ENCODE measurements around the gene TIAM2.
"Not testable (repeated sequence)": the region's sequence is repeated elsewhere in the genome, so short reads cannot be mapped to it uniquely, and the experiment has no call there.

The TIAM2 gene

DNA sequence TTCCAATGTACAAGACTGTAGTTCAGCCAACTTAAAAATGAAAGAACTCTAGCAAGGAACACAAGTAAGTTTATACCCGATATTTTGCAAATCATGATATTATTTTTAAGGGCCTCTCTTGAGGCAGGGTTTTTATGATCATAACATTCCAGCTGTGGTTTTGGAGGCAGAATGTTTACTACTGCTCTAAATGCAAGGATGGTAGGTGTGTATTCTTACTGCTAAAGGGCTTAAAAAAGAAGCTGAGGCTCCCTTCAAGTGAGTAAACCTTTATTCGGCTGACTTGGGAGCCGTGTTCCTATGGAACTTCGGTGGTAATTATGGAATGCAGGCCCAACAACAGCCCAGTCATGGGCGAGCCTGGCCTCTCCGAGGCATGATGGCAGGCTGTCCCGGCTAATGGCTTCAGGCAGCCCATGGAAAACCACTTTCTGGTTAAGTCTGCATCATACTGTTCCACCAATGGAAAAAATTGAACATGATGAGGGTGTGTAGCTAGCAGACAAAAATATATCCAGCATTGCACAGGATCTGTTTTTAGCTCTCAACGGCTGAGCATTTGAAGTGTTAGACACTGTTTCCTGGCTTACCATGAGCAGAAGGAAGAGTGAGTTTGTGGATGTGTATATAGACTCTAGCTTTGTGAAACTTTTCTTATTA lies 111.5 kb downstream of the TIAM2 start:
- DNase-seq = no peak

DNA sequence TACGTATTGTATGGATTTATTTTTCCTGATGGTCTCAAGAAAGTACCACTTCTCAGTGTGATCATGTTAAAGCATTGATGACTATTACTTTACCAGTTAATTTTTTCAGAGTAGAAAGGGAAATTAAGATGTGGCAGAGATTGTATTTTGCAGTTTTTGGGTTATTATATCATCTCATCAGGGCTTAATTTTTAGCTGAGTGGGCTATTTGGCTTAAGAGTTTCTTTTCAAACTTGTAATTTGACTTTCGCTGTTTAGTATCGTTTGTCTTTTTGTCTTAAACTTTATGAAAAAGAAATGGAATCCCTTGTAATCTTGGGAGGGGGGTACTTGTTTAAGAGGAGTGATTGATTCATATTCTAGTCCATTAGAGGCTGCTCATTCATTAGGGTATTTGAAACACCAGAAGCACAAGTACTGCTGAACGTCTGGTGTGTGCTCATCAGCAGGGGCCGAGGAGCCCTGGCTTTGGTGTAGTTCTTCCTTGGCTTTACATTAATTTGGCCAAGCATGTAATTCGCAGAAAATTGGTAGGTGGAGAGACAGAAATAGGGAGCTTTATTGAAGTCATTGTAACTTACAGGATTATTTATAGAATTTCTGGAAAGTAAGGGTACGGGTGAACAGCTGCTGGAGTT lies 112.4 kb downstream of the TIAM2 start:
- no peak for DNase-seq

DNA sequence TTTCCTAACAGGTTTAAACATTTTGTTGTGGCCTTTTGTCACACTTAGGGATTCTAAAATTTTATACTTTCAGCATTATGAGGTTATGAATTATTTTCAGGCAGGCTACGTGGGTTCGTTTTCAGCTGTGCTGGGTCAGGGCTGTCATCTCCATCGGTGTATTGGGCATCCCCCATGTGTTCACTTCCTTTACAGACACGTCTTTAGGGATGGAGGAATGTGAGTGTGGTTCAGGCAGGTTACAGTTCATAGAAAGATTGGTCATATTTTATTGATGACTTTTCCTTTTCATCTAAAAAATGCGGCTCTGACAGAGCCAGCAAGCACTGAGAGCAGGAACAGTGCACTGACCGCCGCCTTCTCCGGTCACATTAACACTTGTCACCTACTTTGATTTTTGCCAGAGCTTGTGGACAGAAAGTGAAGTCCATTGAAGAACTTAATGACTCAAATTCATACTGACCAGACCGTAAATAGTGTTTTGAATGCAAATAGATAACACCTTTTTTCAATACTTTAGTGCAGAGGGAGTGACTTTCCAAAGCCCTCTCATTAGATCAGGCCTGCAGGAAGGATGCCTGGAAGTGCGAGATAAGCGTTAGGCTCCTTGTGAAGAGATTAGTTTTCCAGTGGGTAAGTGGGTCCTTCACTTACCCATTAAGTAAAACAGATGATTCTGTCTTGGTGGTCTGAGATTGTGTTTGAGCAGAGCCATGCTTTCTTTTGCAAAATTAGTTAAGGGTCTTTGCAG lies 113.1 kb downstream of the TIAM2 start:
- DNase-seq = no peak

DNA sequence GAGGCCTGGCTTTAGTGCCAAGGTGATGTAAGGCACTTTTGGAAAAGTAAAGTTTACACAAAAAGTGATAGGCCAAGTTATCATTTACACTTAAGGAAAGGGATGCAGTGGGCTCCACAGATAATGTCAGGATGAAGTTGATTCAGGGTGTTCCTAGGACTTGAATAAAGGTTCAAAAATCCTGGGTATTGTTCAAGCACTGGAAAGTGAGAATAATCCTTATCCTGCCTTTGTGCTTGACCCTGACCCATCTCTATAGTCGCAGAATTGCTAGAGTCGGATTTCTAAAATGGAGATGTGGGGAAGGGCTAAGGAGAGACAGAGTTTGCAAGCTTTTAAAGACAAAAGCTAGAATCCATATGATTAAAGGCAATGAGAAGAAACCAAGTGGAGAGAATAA lies 115.6 kb downstream of the TIAM2 start:
- DNase-seq = no peak

DNA sequence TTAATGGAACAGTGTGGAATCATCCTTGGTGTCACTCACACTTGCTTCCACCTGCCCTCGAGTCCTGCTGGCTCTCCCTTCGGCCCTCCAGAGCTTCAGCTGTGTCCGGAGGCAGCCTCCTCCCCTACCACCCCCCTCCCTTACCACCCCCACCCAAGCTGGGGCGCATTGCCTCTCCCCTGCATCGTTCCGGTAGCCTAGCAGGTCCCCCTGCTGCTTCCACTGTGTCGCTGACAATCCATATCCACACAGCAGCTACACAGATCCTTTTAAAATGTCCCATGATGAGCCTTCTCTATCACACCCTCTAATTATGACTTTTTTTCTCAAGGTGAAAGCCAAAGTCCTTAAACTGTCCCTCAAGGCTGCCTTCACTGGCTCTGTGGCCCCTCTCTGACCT lies 117.6 kb downstream of the TIAM2 start:
- no peak for DNase-seq

DNA sequence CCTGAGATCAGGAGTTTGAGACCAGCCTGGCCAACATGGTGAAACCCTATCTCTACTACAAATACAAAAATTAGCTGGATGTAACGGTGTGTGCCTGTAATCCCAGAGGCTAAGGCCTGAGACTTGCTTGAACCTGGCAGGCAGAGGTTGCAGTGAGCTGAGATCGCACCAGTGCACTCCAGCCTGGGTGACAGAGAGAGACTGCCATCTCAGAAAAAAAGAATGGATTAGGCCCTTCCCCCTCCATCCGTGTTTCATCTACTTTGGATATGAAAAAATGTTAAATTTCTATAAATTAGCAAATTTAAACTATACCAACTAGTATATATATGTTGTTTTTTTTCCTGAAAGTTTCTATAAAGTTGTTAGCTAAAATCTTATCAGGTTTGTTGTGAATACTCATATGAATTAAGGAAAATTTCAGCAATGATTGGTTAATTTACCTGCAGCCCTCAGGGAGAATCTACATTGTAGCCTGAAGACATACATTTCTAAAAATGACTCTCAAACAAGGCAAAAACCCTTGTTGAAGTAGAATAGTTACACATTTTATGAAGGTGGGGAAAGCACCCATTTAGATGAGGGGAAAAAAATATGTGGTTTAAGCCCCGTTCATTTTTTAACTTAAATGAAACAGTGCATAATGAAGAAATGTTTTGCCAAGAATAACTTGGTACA lies 120.9 kb downstream of the TIAM2 start:
- no peak for DNase-seq

DNA sequence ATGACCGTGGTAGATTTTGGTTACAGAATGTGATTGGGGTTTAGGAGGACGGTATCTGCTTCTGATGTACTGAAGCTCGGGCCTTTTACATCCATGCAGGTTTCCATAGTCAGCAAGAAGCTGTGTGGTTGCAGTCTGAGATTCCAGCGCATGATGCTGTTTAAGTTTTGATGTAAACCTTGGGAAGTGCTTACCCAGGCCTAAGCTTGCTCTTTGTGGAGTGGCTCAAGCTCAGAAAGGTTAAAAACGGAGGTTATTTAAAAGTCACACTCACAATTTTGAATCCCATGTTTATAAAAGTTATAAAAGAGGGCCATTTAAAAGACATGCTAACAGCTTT lies 121.4 kb downstream of the TIAM2 start:
- no peak for DNase-seq

DNA sequence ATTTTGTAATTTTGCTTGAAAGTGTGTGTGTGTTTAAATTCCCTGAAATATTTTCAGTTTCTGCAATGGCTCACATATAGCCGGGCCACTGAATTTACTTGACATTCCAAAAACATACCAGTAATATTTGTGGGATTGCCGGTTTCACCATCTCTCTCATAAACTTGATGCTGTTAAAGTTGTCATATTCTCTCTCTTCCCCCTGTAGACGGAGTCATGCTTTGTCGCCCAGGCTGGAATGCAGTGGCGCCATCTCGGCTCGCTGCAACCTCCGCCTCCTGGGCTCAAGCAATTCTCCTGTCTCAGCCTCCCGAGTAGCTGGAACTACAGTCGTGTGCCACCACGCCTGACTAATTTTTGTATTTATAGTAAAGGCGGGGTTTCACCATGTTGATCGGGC lies 122.1 kb downstream of the TIAM2 start:
- DNase-seq = no peak

DNA sequence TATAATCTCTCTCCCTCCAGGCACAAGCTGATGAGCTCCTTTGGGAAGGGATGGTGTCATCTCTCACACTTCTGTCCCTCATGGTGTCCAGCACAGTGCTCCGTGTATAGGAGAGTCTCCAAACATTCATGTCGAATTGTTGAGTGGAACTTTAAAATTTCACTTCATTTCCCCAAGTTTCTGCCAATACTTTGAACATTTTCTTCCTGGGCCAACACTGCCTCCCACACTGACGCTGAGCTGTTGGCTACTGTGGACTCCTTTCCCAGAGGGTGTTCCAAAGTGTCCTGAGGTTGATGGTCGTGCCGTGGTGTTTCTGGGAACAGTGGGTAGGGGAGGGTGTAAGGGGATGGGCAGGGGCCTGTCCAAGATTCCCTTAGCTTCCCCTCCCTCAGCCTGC lies 122.7 kb downstream of the TIAM2 start:
- DNase-seq = no peak

DNA sequence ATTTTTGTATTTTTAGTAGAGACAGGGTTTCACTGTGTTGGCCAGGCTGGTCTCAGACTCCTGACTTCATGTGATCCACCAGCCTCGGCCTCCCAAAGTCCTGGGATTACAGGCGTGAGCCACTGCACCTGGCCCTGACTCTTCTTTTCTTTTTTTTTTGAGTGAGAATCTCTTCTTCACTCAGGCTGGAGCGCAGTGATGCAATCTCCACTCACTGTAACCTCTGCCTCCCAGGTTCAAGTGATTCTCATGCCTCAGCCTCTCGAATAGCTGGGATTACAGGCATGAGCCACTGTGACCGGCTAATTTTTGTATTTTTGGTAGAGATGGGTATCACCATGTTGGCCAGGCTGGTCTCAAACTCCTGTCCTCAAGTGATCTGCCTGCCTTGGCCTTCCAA lies 124.1 kb downstream of the TIAM2 start:
- not testable (repeated sequence) for DNase-seq

DNA sequence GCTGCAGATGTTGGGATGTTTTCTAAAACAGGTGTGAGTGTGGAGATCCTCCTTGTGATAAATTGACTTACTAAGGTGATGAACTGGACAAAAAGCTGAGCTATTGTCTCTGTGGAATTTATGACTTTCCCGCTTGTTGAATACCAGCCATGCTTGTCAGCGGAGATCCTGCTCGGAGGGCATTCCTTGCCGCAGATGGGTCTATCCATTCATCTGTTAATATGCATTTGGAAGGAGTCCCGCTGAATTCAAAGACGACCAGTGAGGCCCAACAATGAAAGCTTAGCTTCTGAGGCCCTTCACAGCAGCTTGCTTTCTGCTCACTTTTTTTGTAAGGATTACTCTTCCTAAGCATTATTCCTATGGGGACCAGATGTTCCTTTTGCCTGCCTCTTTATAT lies 124.9 kb downstream of the TIAM2 start:
- no peak for DNase-seq

DNA sequence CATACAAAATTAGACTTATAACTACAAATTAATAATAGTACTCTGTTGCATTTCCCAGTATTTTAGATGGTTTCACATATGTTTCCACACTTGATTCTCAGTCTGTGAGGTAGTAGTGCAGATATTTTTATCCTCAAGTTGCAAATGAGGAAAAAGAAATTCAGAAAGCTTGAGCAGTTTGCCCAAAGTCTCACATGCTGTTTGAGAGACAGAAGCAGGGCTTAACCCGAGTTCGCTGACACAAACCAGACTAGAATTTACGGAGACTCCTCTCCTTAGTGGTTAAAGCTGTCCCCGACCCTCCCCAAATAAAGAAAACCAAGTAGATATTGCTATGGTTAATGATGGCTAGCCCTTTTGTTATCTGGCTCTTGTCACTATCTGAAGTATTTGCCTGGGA lies 126.2 kb downstream of the TIAM2 start:
- no peak for DNase-seq

DNA sequence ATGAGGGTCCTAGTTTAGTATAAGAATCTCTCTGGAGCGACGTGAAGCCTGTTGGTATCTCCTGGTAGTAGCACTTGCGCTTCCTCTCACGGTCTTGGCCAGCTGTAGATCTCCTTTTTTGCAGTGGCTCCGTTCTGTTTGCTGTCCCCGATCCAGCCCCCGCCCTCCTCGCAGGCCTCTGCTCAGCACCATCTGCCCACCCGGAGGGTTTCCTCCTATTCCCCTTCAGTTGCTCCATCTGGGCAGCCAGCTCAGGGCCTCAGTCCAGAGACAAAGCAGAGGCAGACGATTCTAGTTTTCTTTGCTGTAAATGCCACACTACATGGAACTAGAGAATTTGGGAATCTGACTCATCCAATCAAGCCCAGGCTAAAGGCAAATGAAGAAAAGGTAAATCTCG lies 126.6 kb downstream of the TIAM2 start:
- DNase-seq = no peak

DNA sequence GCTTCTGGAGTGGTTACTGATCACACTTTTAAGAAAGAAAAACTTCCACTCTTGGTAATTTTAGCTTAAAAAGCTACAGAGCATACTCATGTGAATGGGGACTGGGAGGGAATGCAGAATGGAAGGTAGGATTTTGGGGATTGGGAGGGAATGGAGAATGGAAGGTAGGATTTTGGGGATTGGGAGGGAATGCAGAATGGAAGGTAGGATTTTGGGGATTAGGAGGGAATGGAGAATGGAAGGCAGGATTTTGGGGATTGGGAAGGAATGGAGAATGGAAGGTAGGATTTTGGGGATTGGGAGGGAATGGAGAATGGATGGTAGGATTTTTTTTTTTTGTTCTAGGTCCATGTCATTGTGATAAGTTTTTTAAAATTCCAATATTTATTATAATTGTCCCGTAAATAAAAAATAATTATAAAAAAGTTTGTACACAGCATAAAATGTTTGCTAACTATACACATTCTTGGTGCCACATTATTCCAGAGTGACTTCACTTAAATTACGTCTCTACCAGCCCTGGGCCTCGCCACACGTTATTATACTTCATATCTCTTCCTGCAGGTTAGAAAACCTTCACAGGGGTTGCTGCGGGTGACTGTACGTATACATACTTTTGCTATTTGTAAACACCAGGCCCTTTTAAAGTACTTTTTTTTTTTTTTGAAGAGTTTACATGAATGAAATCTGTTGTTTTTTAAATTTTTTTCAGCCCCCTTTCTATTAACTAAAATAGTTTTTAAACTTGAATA lies 127.3 kb downstream of the TIAM2 start:
- no peak for DNase-seq

DNA sequence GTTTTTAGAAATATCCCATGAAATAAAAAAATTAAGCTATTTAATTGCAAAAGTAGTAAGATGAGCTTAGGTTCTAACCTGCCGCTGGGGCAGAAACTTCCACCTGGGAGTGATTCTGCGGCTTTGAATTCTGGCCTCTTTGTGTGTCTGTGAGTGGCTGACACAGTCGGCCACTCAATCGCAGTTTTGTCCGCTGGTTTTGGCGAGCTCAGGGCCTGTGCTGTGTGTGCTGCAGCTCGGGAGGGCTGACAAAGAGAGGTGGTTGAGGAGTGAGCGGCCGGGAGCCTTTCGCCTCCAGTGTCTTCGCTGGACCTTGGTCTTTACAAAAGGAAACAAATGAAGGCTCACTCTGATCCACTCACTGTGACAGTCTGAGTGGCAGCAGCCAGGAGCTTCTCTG lies 128.4 kb downstream of the TIAM2 start:
- no peak for DNase-seq

DNA sequence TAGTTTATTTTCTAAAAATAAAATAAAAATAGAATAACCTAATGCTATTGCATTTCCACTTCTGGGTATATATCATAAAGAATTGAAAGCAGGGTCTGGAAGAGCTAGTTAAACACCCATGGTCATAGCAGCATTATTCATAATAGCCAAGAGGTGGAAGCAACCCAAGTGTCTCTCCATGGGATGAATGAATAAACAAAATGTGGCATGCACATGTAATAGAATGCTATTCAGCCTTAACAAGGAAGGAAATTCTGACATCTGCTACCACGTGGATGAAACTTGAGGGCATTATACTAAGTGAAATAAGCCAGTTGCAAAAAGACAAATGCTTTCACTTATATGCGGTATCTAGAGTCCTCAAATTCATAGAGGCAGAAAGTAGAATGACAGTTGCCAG lies 130.8 kb downstream of the TIAM2 start:
- no peak for DNase-seq

DNA sequence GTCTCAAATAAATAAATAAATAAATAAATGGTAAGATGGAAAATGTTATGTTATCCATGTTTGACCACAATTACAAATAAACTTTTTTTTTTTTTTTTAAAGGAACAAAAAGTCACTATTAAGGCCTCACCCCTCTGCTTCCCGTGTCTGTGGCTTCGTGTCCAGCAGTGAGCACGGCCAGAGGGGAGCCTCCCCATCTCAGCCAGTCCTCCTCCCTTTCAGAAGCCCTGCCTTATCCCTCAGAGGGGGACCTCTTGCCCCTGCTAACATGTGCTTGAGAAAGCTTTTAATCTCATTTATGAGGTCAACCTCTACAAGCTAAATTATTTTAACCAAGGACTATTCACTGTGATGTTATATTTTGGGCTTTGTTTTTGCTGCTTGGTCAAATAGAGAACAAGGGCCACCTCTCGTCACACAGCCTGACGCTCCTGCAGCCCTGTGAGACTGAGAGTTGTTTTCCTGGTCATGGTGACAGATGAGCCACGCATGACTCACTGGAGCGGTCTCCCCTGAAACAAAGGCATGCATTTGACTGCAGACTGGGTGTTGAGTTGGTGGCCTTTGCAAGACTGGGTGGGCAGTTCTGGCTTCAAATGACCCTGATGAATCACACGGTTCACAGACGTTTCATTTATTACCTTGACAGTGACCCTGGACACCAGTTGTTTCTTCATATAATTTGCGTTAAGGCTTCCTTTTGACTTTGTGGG lies 131.8 kb downstream of the TIAM2 start:
- no peak for DNase-seq

DNA sequence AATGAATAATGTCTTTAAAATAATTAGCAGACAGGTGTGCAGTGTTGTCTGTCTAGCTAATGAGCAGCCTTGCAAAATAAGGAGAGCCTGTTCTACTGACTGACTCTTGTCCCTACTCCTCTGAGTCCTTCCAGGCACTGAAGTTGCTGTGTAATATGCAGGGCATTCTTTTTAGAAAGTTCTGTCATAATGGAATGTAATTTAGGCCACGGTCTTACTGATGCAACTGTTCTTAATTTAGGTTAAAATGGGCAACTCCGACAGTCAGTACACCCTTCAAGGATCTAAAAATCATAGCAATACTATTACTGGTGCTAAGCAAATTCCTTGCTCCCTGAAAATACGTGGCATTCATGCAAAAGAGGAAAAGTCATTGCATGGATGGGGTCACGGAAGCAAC lies 133.9 kb downstream of the TIAM2 start:
- DNase-seq = no peak

DNA sequence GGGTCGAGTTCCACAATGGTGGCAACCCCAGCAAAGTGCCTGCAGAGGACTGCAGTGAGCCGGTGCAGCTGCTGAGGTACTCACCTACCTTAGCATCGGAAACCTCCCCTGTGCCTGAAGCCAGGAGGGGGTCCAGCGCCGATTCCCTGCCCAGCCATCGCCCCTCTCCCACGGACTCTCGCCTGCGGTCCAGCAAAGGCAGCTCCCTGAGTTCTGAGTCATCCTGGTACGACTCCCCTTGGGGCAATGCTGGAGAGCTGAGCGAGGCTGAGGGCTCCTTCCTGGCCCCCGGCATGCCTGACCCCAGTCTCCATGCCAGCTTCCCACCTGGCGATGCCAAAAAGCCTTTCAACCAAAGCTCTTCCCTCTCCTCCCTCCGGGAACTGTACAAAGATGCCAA lies 134.6 kb downstream of the TIAM2 start:
- no peak for DNase-seq

DNA sequence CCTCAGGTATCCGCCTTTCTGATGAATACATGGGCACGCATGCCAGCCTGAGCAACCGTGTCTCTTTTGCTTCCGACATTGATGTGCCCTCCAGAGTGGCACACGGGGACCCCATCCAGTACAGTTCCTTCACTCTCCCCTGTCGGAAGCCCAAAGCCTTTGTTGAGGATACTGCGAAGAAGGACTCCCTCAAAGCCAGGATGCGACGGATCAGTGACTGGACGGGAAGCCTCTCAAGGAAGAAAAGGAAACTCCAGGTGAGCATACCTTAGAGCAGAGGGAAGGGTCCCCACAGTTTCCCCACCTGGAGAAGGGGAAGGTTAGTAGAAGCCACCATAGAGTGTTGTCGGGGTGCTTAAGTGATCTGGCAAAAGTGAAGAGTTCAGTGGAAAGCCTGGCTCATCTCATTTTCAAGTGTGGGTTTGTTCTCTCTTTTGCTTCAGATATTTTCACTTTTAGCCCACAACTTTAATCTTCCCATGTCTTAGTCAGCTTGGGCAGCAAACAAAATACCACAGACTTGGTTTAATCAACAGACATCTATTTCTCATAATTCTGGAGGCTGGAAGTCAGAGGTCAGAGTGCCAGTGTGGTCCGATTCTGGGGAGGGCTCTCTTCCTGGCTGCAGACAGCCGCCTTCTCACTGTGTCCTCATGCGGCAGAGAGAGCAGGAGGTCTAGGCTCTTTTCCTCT lies 135.2 kb downstream of the TIAM2 start:
- DNase-seq = no peak

DNA sequence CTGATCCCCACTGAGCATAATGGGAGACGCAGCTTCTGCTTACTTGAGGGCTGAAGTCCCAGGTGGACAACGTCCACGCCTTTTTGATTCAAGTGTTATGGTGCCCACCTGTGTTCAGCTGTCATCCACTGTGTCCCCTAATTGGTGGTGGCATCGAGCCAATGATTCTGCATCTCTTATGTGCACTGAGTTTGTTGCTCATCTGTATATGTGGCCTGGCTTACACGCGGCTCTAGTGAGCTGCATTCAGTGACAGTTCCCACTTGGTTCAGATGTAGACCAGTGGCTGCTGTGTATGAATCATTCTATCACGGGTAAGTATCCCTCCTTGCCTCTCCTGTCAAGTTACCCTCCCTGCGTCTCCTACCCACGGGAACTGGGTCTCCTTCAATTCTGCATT lies 137.5 kb downstream of the TIAM2 start:
- no peak for DNase-seq

DNA sequence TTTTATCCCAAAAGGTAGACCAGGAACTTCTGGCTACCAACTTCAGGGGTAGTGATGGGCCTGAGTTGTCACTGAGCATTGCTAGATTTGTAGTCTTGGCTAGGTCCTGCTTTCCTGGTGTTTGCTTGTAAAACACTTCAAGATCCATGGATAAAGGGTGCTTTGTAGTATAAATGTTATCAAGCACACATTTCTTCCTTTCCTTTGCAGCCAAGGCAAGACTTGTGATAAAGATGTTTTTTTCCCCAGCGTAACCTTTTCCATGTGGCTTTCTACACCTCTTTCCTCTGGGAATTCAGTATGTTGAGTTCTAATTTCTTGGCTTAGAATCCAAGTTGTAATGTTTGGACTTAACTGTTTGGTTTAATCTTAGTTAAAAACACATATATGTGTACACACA lies 145.9 kb downstream of the TIAM2 start:
- no peak for DNase-seq

Measured in NCI-H510A (cell line).